Naive thymus-derived CD8-positive, alpha-beta T cell (primary cell): ENCODE data around the gene VPS41. TPM values are rescaled to one million over a fixed set of nuclear protein-coding genes. Genes with fewer than 3 reads are reported as not detected.

Source experiments
- ATAC-seq, 2 donors: fragments of 150-1000 bp; cut with Tn5 transposase in 1 of 2; sonication (Bioruptor Pico), chemical (Tn5 transposase) in 1 of 2; 1 replicate in 1 of 2; 2 replicates in 1 of 2; pipeline ENCODE4 v1.10.0; 2021; ENCODE audit warnings: mild to moderate bottlenecking in 2 of 2, moderate library complexity in 2 of 2
- POLR2A ChIA-PET: fragments of 350-600 bp; sonication (Branson Sonifier 250); formaldehyde crosslinking; loops from one replicate; lab custom pipeline; 2021; ENCODE audit warnings: antibody characterized with exemption; lab: Charles Lee
- DNase-seq, 10 donors: peaks; one replicate each; pipeline versions ENCODE4 v3.0.0 to v3.0.0-alpha.2; 2020 to 2022
- H3K27ac Mint-ChIP-seq, 10 donors: one replicate each; pipeline ENCODE4 v1.8.0; 2020 to 2022; ENCODE audit warnings: mild to moderate bottlenecking in 10 of 10, mixed read lengths in 10 of 10, moderate library complexity in 4 of 10, inconsistent platforms in 1 of 10
- H3K27me3 Mint-ChIP-seq, 5 donors: one replicate each; pipeline ENCODE4 v1.8.0; 2021 to 2022; ENCODE audit warnings: mixed read lengths in 5 of 5
- H3K36me3 Mint-ChIP-seq, 3 donors: one replicate each; pipeline ENCODE4 v1.8.0; 2020 to 2022; ENCODE audit warnings: mixed read lengths in 3 of 3, mild to moderate bottlenecking in 2 of 3, inconsistent platforms in 1 of 3
- H3K4me1 Mint-ChIP-seq, 4 donors: one replicate each; pipeline ENCODE4 v1.8.0; 2021 to 2022; ENCODE audit warnings: mixed read lengths in 4 of 4
- H3K4me3 Mint-ChIP-seq, 10 donors: one replicate each; pipeline ENCODE4 v1.8.0; 2020 to 2022; ENCODE audit warnings: mild to moderate bottlenecking in 10 of 10, mixed read lengths in 10 of 10, moderate library complexity in 6 of 10, inconsistent platforms in 1 of 10
- H3K9me3 Mint-ChIP-seq, 9 donors: one replicate each; pipeline ENCODE4 v1.8.0; 2020 to 2022; ENCODE audit warnings: mixed read lengths in 9 of 9, mild to moderate bottlenecking in 3 of 9, inconsistent platforms in 1 of 9, moderate library complexity in 1 of 9
- polyA plus RNA-seq, 3 donors: library from polyadenylated mRNA; unstranded; fragments of 300-500 nt; fragmentation: Illumina TruSeq; gene quantifications; one replicate each; pipeline ENCODE4 v1.2.3, GENCODE V29; 2021
- total RNA-seq, 8 experiments: library from RNA in 2 of 8; stranded (reverse) in 2 of 8; gene quantifications; one replicate each; pipeline ENCODE4 v1.2.3 and lab custom pipeline; 2021 to 2026

The VPS41 gene
- total and polyA plus RNA-seq, 5 experiments from 2014 or later = 33.3 to 66.0 (median 43.2) TPM

DNA sequence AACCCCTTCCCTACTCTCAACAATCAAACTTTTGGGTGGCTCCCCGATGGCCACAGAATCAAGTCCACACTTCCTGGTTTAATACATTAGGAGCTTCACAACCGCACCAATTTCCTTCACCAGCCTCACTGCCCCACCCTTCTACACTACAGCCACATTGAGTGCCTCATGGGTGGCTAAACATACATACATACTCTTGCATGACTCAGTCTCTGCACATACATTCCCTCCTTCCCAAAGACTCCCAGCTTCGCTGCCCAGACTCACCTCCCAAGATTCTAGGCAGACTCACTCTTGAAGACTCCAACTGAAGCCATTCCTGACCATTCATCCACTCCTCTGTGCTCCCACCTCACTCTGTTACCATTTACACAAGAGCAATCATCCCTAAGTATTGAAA lies 15.9 kb downstream of the VPS41 start:
- ATAC-seq = no peak
- no peaks in the 10 kb centered on the region for H3K27me3 Mint-ChIP-seq
- POLR2A ChIA-PET = no interaction called here
- DNase-seq = no peak
- H3K9me3 Mint-ChIP-seq = peaks cover 4 to 26% (median 12%) of the 10 kb centered on the region in 9 donors
- H3K27ac Mint-ChIP-seq = no peak overlapping the region
- peaks cover 19 to 66% (median 64%) of the 10 kb centered on the region in 3 donors for H3K36me3 Mint-ChIP-seq
- no peak overlapping the region for H3K4me3 Mint-ChIP-seq
- H3K4me1 Mint-ChIP-seq = peaks cover 13 to 24% (median 18%) of the 10 kb centered on the region in 4 donors

DNA sequence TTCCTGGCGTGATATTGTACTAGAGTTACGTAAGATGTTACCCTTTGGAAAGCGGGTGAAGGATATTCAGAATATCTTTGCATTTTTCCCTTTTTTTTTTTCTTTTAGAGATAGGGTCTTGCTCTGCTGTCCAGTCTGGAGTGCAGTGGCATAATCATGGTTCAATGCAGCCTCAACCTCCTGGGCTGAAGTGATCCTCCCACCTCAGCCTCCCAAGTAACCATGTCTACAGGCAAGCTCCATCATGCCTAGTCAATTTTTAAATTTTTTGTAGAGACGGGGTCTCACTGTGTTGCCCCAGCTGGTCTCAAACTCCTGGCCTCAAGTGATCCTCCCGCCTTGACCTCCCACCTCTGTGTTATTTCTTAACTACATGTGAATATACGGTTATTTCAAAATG lies 18.4 kb downstream of the VPS41 start:
- POLR2A ChIA-PET = interaction anchor here (0.6 kb wide), 1 partner anchor 866 kb away, joined by 4 read pairs; no protein-coding TSS in a partner anchor
- Mint-ChIP-seq H3K27me3 (no peaks in the 10 kb centered on the region), H3K27ac (no peak overlapping the region), H3K36me3 (peaks cover 25 to 69% (median 60%) of the 10 kb centered on the region in 3 donors), H3K4me3 (no peak overlapping the region), H3K9me3 (peaks cover 5 to 37% (median 15%) of the 10 kb centered on the region in 9 donors), H3K4me1 (peaks cover 16 to 25% (median 21%) of the 10 kb centered on the region in 4 donors)
- DNase-seq = no peak
- no peak for ATAC-seq

DNA sequence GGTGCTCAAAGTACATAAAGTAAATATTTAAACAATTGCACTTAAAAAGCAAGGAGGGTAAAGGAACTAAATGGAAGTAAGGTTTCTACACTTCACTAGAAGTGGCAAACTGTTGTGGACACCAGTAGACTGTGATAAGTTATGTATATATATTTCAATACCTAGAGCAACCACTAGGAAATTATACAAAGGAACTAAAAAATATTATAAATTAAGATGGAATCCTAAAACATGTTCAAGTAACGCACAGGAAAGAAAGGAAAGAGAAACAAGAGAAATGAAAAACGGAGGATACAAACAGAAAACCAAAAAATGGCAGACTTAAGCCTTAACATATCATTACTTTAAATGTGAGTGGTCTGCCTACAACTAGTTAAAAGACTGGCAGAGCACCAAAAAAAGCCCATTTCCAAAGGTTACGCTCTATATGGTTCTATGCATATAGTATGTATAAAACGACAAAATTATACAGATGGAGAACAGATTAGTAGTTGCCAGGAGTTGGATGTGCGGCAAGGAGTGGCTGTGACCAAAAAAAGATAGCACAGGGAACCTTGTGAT lies 19.0 kb downstream of the VPS41 start:
- Mint-ChIP-seq H3K9me3 (peaks cover 5 to 37% (median 15%) of the 10 kb centered on the region in 9 donors), H3K27ac (no peak overlapping the region), H3K27me3 (no peaks in the 10 kb centered on the region), H3K4me1 (peaks cover 16 to 27% (median 22%) of the 10 kb centered on the region in 4 donors), H3K4me3 (no peak overlapping the region), H3K36me3 (peaks cover 30 to 68% (median 58%) of the 10 kb centered on the region in 3 donors)
- no peak for DNase-seq
- ATAC-seq = no peak
- POLR2A ChIA-PET = no interaction called here

DNA sequence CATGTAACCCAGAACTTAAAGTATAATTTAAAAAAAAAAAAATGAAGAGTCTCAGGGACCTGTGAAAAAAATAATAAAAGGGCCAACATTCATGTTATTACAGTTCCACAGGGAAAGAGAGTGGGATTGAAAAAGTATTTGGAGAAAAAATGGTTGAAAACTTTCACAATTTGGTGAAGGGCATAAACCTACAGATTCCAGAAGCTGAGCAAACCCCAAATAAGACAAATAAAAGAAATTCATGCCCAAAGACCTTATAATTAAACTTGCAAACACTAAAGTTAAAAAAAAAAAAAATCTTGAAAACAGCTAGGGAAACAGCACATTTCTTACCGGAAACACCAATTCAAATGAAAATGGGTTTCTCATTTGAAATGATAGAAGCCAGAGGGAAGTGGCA lies 19.9 kb downstream of the VPS41 start:
- peaks cover 30 to 61% (median 50%) of the 10 kb centered on the region in 3 donors for H3K36me3 Mint-ChIP-seq
- ATAC-seq (no peak), DNase-seq (no peak)
- no peak overlapping the region for H3K27ac Mint-ChIP-seq
- H3K9me3 Mint-ChIP-seq = peaks cover 5 to 37% (median 15%) of the 10 kb centered on the region in 9 donors
- H3K4me3 Mint-ChIP-seq = no peak overlapping the region
- POLR2A ChIA-PET = no interaction called here
- no peaks in the 10 kb centered on the region for H3K27me3 Mint-ChIP-seq
- H3K4me1 Mint-ChIP-seq = peaks cover 16 to 34% (median 23%) of the 10 kb centered on the region in 4 donors

DNA sequence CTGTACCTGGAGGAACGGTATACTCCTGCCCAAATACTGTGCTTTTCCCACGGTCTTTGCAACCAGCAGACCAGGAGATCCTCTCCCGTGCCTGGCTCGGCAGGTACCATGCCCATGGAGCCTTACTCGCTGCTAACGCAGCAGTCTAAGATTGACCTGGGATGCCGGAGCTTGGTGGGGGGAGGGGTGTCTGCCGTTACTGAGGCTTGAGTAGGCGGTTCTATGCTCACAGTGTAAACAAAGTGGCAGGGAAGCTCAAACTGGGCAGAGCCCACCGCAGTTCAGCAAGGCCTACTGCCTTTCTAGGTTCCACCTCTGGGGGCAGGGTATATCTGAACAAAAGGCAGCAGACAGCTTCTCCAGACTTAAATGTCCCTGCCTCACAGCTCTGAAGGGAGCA lies 22.7 kb downstream of the VPS41 start:
- Mint-ChIP-seq H3K4me3 (no peak overlapping the region), H3K36me3 (peaks cover 30 to 54% (median 44%) of the 10 kb centered on the region in 3 donors), H3K4me1 (peaks cover 24 to 45% (median 28%) of the 10 kb centered on the region in 4 donors), H3K27me3 (no peaks in the 10 kb centered on the region), H3K27ac (no peak overlapping the region), H3K9me3 (peaks cover 2 to 37% (median 15%) of the 10 kb centered on the region in 9 donors)
- POLR2A ChIA-PET = no interaction called here
- DNase-seq (no peak), ATAC-seq (no peak)

DNA sequence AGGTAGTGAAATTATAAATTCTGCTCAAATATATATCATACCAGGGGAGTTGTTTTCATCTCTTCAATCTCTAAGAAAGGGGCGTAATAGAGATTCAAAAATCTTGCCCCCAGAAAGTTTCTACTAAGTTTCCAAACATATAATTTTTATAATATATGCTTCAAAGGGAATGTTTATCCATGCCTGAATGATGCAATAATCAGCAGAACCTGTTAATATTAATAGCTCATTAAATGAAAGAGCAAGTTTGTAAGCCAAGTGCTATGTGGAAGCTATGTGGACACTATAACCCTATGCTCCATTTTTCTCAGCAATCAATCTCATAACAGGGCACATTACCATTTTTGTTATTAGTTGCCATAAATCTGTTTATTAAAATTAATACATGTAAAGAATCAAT lies 25.3 kb downstream of the VPS41 start:
- Mint-ChIP-seq H3K27me3 (no peaks in the 10 kb centered on the region), H3K4me3 (no peak overlapping the region), H3K9me3 (peaks cover 0 to 35% (median 6%) of the 10 kb centered on the region in 9 donors), H3K36me3 (peaks cover 15 to 45% (median 41%) of the 10 kb centered on the region in 3 donors), H3K4me1 (peaks cover 30 to 62% (median 49%) of the 10 kb centered on the region in 4 donors), H3K27ac (no peak overlapping the region)
- DNase-seq (no peak), ATAC-seq (no peak)
- POLR2A ChIA-PET = no interaction called here

DNA sequence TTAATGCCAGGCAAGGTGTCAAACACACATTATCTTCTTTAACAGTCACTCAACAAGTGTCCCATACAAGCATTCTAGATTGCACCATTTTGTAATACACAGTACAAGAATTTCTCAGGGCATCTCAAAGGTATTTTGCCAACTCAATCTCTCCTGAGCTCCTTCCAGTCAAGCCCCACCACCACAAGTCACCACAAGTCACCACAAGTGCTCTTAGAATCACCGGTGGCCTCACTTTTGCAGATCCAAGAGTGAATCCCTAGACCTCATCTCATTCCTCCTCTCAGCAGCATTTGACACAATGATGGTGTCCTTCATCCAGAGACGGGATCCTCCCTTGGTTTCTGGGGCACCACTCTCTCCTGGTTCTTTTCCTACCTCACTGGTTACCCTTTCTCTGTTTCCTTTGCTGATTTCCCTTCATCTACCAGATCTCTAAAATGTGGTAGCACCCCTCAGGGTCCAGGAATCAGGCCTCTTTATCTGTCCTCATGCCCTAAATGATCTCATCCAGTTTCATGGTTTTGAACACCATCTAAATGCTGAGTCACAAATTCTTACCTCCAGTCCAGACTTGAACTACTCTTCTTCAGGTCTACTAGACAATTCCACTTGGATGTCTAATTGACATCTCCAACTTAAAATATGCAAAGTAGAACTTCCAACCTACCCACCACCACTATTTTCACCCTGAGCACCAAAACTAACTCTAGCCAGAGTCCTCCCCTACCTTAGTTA lies 26.9 kb downstream of the VPS41 start:
- peaks cover 12 to 32% (median 32%) of the 10 kb centered on the region in 3 donors for H3K36me3 Mint-ChIP-seq
- H3K4me3 Mint-ChIP-seq = no peak overlapping the region
- H3K4me1 Mint-ChIP-seq = peaks cover 24 to 64% (median 52%) of the 10 kb centered on the region in 4 donors
- POLR2A ChIA-PET = no interaction called here
- no peak for ATAC-seq
- peaks cover 0 to 19% (median 0%) of the 10 kb centered on the region in 9 donors for H3K9me3 Mint-ChIP-seq
- peak overlapping the region in 1 of 10 donors; percentile 67 for H3K27ac Mint-ChIP-seq
- H3K27me3 Mint-ChIP-seq = no peaks in the 10 kb centered on the region
- no peak for DNase-seq

DNA sequence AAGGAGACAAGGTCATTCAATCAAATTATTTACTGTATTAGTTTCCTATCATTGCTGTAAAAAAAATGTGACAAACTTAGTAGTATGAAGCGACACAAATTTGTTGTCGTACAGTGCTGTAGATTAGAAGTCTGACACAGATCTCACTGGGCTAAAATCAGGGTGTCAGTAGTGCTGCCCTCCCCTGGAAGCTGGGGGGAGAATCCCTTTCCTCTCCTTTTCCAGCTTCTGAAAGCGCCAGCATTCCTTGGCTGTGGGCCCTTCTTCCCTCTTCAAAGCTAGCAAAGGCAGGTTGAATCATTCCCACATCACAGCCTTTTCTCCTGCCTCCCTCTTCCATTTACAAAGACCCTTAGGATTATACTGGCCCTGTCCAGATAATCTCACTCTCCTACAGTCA lies 28.0 kb downstream of the VPS41 start:
- Mint-ChIP-seq H3K27ac (peak overlapping the region in 3 of 10 donors; percentile 7 to 49 (median 16)), H3K4me3 (no peak overlapping the region), H3K9me3 (peaks cover 0 to 15% (median 0%) of the 10 kb centered on the region in 9 donors), H3K4me1 (peaks cover 29 to 70% (median 58%) of the 10 kb centered on the region in 4 donors), H3K36me3 (peaks cover 7 to 29% (median 28%) of the 10 kb centered on the region in 3 donors), H3K27me3 (no peaks in the 10 kb centered on the region)
- POLR2A ChIA-PET = no interaction called here
- DNase-seq (no peak), ATAC-seq (no peak)

DNA sequence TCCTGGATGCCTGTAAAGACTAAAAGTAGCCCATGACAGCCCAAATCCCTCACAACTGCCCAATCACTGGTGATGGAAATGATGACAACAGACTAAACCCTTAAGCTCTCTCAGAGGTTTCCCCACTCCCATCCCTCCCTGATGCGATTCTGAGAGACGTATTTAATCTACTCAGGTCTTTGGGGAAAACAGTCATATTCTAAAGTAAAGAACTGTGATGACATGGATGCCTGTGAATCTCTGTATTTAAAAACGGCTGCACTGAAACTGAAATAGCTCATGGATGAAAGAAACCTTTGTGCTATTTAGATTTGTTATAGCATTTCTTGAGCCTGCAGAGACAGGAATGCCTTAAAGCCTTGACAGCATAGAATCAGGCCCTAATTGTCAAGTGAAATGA lies 28.5 kb downstream of the VPS41 start:
- Mint-ChIP-seq H3K4me3 (peak overlapping the region in 1 of 10 donors; percentile 18), H3K27me3 (no peaks in the 10 kb centered on the region), H3K36me3 (peaks cover 3 to 25% (median 24%) of the 10 kb centered on the region in 3 donors), H3K27ac (no peak overlapping the region), H3K4me1 (peaks cover 29 to 68% (median 59%) of the 10 kb centered on the region in 4 donors), H3K9me3 (peaks cover 0 to 15% (median 0%) of the 10 kb centered on the region in 9 donors)
- POLR2A ChIA-PET = no interaction called here
- no peak for DNase-seq
- no peak for ATAC-seq

DNA sequence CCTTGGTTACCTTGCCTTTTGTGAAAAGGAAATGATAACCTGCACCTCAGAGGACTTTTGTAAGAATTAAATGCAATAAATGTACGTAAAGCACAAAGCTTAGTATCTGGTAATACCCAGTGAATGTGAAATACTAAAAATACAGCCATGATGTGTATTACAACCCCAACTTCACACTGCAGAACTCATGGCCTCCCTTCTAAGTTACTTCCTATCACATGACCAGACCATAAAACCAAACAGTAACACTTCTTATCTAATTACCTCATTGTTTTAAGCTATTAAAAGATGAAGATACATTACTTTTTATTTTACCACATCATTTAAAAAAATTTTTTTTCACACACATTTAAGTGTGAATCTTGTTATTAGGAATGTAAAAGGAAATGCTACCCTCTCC lies 29.0 kb downstream of the VPS41 start:
- H3K27ac Mint-ChIP-seq = no peak overlapping the region
- H3K27me3 Mint-ChIP-seq = no peaks in the 10 kb centered on the region
- H3K9me3 Mint-ChIP-seq = peaks cover 0 to 15% (median 0%) of the 10 kb centered on the region in 9 donors
- ATAC-seq (peak in 1 of 2 donors; percentile 42), DNase-seq (no peak)
- H3K36me3 Mint-ChIP-seq = peaks cover 0 to 22% (median 21%) of the 10 kb centered on the region in 3 donors
- H3K4me1 Mint-ChIP-seq = peaks cover 27 to 66% (median 58%) of the 10 kb centered on the region in 4 donors
- POLR2A ChIA-PET = no interaction called here
- no peak overlapping the region for H3K4me3 Mint-ChIP-seq

DNA sequence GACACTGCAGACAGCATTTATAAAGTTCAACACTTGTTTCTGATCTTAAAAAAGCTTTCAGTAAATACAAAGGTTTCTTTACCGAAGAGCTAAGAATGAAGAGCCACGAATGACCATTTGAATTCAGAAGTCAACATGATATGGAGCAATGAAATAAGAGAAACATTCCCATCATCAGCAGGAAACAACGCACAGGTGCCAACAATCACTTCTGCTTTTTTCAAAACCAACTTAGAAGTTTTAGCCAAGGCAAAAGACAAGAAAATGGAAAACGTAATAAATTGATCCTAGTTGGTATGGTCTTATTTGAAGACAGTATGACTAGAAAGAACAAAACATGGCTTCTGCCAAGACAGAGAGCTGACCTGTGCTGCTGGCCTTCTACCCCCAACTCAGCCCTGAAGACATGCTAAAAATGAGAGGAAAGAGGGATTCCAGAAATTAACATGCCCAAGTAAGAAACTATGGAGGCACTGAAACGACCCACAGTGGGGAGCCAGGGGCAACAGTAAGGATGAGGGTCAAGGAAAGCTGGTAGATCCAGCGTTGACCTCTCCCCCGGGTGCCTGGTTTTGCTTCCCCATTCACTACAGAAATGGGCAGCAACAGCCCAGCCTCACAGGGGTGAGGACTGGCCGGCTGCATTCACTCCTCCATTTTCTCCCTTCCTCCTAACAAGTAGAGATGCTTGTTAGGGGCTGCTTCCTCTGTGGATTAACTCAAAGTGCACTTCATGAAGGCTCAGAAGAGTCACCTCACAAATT lies 30.1 kb downstream of the VPS41 start:
- Mint-ChIP-seq H3K27me3 (no peaks in the 10 kb centered on the region), H3K4me1 (peaks cover 25 to 66% (median 52%) of the 10 kb centered on the region in 4 donors), H3K9me3 (peaks cover 0 to 15% (median 0%) of the 10 kb centered on the region in 9 donors), H3K4me3 (no peak overlapping the region), H3K36me3 (peaks cover 0 to 22% (median 21%) of the 10 kb centered on the region in 3 donors), H3K27ac (peak overlapping the region in 1 of 10 donors; percentile 20)
- no peak for DNase-seq
- POLR2A ChIA-PET = no interaction called here
- no peak for ATAC-seq

DNA sequence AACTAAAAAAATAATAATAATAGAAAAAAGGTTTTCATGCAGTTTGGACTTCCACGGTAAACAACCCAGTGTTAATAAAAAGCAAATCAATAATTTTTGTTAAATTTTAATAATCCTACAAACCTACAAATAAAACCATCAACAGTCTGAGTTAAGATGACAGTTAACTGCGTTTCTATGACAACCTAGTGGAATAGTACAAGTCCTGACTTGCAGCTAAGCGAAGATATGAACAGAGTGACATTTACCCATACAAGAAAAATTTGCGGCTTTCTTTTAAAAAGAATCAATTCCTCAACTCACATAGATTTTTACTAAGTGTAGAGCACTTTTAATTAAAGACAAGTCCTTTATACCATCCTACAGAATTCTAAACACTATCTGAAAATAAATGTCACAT lies 35.6 kb downstream of the VPS41 start:
- H3K9me3 Mint-ChIP-seq = no peaks in the 10 kb centered on the region
- no peak overlapping the region for H3K4me3 Mint-ChIP-seq
- POLR2A ChIA-PET = no interaction called here
- DNase-seq (no peak), ATAC-seq (no peak)
- no peaks in the 10 kb centered on the region for H3K27me3 Mint-ChIP-seq
- H3K4me1 Mint-ChIP-seq = peaks cover 12 to 33% (median 21%) of the 10 kb centered on the region in 4 donors
- H3K36me3 Mint-ChIP-seq = peaks cover 9 to 24% (median 15%) of the 10 kb centered on the region in 3 donors
- H3K27ac Mint-ChIP-seq = no peak overlapping the region
